H1 (cell line): ENCODE data around the gene SPATA22. TPM values are rescaled to one million over a fixed set of nuclear protein-coding genes. Genes with fewer than 3 reads are reported as not detected.
"Not testable (repeated sequence)": the region's sequence is repeated elsewhere in the genome, so short reads cannot be mapped to it uniquely, and the experiment has no call there.

ENCODE experiments used
- CTCF ChIA-PET: fragments of 300-600 bp; sonication (Branson Sonifier 250); formaldehyde crosslinking; loops from one replicate; lab custom pipeline; 2021; ENCODE audit not compliant: partially characterized antibody; lab: Charles Lee
- POLR2A ChIA-PET: fragments of 300-600 bp; sonication (Branson Sonifier 250); formaldehyde crosslinking; loops from one replicate; lab custom pipeline; 2021; ENCODE audit warnings: inconsistent platforms; ENCODE audit not compliant: partially characterized antibody; lab: Charles Lee
- DNase-seq, 2 experiments: peaks; one replicate each; pipeline versions ENCODE4 v3.0.0 to v3.0.0-alpha.2; 2010 to 2022; ENCODE audit warnings: low spot score in 2 of 2, low read depth in 1 of 2, mixed read lengths in 1 of 2
- FAIRE-seq: peaks from 2 replicates; lab custom pipeline; 2011; peaks lifted over from hg19 to GRCh38; lab: Jason Lieb, UNC
- H2AFZ ChIP-seq: 2 replicates; pipeline ENCODE4 v1.8.1; 2012; ENCODE audit warnings: low read length, inconsistent platforms
- H2AK5ac ChIP-seq: 2 replicates; pipeline ENCODE4 v1.6.1; 2013; ENCODE audit warnings: low read depth, low read length
- H2BK120ac ChIP-seq: replicated peaks from 2 replicates; pipeline ENCODE3; 2013; ENCODE audit warnings: low read depth, low read length, inconsistent platforms
- H2BK12ac ChIP-seq: 2 replicates; pipeline ENCODE4 v1.6.1; 2013; ENCODE audit warnings: low read depth, low read length
- H2BK15ac ChIP-seq: 2 replicates; pipeline ENCODE4 v1.6.1; 2013; ENCODE audit warnings: low read length
- H2BK20ac ChIP-seq: 2 replicates; pipeline ENCODE4 v1.6.1; 2013; ENCODE audit warnings: low read length
- H2BK5ac ChIP-seq: 2 replicates; pipeline ENCODE4 v1.6.1; 2013; ENCODE audit warnings: low read depth, low read length
- H3K14ac ChIP-seq: 2 replicates; pipeline ENCODE4 v1.6.1; 2013; ENCODE audit warnings: inconsistent platforms; ENCODE audit not compliant: insufficient read length
- H3K18ac ChIP-seq: 2 replicates; pipeline ENCODE4 v1.6.1; 2013; ENCODE audit warnings: low read length; ENCODE audit errors: extremely low read depth
- H3K23ac ChIP-seq: 2 replicates; pipeline ENCODE4 v1.6.1; 2013; ENCODE audit warnings: inconsistent platforms; ENCODE audit not compliant: insufficient read length
- H3K23me2 ChIP-seq: 2 replicates; pipeline ENCODE4 v1.6.1; 2013; ENCODE audit warnings: low read depth, low read length
- H3K27ac ChIP-seq: 2 replicates; pipeline ENCODE4 v1.6.1; 2011; ENCODE audit warnings: low read depth, low read length, inconsistent platforms
- H3K27me3 ChIP-seq, 4 experiments: replicated peaks in 1 of 4; 1 replicate in 1 of 4; 2 replicates in 3 of 4; pipeline versions ENCODE4 v1.6.1 to v1.8.1; 2011 to 2013; ENCODE audit warnings: low read length in 3 of 4, mild to moderate bottlenecking in 3 of 4, inconsistent platforms in 2 of 4, mixed read lengths in 2 of 4, moderate library complexity in 1 of 4; ENCODE audit not compliant: control insufficient read depth in 3 of 4, insufficient read depth in 3 of 4; ENCODE audit errors: extremely low read depth in 1 of 4
- H3K36me3 ChIP-seq, 4 experiments: 2 replicates each; pipeline versions ENCODE4 v1.6.1 to v1.8.1; 2011 to 2013; ENCODE audit warnings: mild to moderate bottlenecking in 4 of 4, low read length in 3 of 4, moderate library complexity in 2 of 4, control low read depth in 1 of 4, inconsistent platforms in 1 of 4; ENCODE audit not compliant: insufficient read depth in 4 of 4, control insufficient read depth in 2 of 4
- H3K4ac ChIP-seq: replicated peaks from 2 replicates; pipeline ENCODE3; 2013; ENCODE audit warnings: low read length, low read depth, mixed read lengths, inconsistent platforms; ENCODE audit not compliant: insufficient read length
- H3K4me1 ChIP-seq, 4 experiments: replicated peaks in 1 of 4; 1 replicate in 1 of 4; 2 replicates in 3 of 4; pipeline versions ENCODE4 v1.6.1 to v1.8.1; 2011 to 2013; ENCODE audit warnings: low read length in 3 of 4, inconsistent platforms in 2 of 4, mixed read lengths in 1 of 4; ENCODE audit not compliant: insufficient read depth in 4 of 4, control insufficient read depth in 3 of 4
- H3K4me2 ChIP-seq, 2 experiments: 2 replicates each; pipeline versions ENCODE4 v1.6.1 to v1.8.1; 2011 to 2013; ENCODE audit warnings: low read depth in 2 of 2, low read length in 2 of 2, control low read depth in 1 of 2, inconsistent platforms in 1 of 2, mild to moderate bottlenecking in 1 of 2; ENCODE audit not compliant: insufficient read depth in 1 of 2
- H3K4me3 ChIP-seq, 4 experiments: fragments of 200-600, 300-600 bp in 1 of 4; sonication (generic), shearing (Covaris generic), sonication (Bioruptor Twin) in 1 of 4; 2 replicates each; pipeline versions ENCODE4 v1.5.1 to v1.8.1; 2011 to 2016; ENCODE audit warnings: low read length in 4 of 4, low read depth in 3 of 4, control low read depth in 2 of 4, inconsistent platforms in 2 of 4, mild to moderate bottlenecking in 2 of 4, mixed read lengths in 1 of 4, moderate library complexity in 1 of 4; ENCODE audit not compliant: insufficient read depth in 2 of 4; ENCODE audit errors: extremely low read depth in 1 of 4
- H3K56ac ChIP-seq: replicated peaks from 2 replicates; pipeline ENCODE3; 2013; ENCODE audit warnings: low read depth, mild to moderate bottlenecking, mixed read lengths, low read length, inconsistent platforms; ENCODE audit not compliant: insufficient read length
- H3K79me1 ChIP-seq: 2 replicates; pipeline ENCODE4 v1.6.1; 2013; ENCODE audit warnings: low read depth, low read length, control low read depth
- H3K79me2 ChIP-seq, 2 experiments: 2 replicates each; pipeline versions ENCODE4 v1.6.1 to v1.8.1; 2012 to 2013; ENCODE audit warnings: low read length in 2 of 2, mild to moderate bottlenecking in 2 of 2, inconsistent platforms in 1 of 2; ENCODE audit not compliant: insufficient read depth in 2 of 2, control insufficient read depth in 1 of 2
- H3K9ac ChIP-seq, 4 experiments: replicated peaks in 1 of 4; 1 replicate in 1 of 4; 2 replicates in 3 of 4; pipeline versions ENCODE4 v1.6.1 to v1.8.1; 2011 to 2013; ENCODE audit warnings: low read depth in 3 of 4, low read length in 3 of 4, control low read depth in 2 of 4, mild to moderate bottlenecking in 2 of 4, moderate library complexity in 2 of 4, inconsistent platforms in 1 of 4; ENCODE audit errors: extremely low read depth in 1 of 4
- H3K9me3 ChIP-seq, 2 experiments: 2 replicates each; pipeline versions ENCODE4 v1.6.1 to v1.8.1; 2012 to 2013; ENCODE audit warnings: mild to moderate bottlenecking in 2 of 2, moderate library complexity in 2 of 2, control low read depth in 1 of 2, inconsistent platforms in 1 of 2, low read depth in 1 of 2, low read length in 1 of 2, mixed read lengths in 1 of 2; ENCODE audit not compliant: insufficient read depth in 2 of 2
- H4K20me1 ChIP-seq, 2 experiments: replicated peaks in 1 of 2; 2 replicates each; pipeline versions ENCODE3 to v1.8.1; 2011 to 2013; ENCODE audit warnings: inconsistent platforms in 2 of 2, low read length in 2 of 2, mild to moderate bottlenecking in 1 of 2; ENCODE audit not compliant: insufficient read depth in 2 of 2, control insufficient read depth in 1 of 2
- H4K5ac ChIP-seq: 2 replicates; pipeline ENCODE4 v1.6.1; 2013; ENCODE audit warnings: low read length, low read depth, mixed read lengths, inconsistent platforms; ENCODE audit not compliant: insufficient read length
- H4K8ac ChIP-seq: 2 replicates; pipeline ENCODE4 v1.8.0; 2013; ENCODE audit warnings: mild to moderate bottlenecking, moderate library complexity, low read length, inconsistent platforms; ENCODE audit not compliant: insufficient read depth; ENCODE audit errors: extremely low read depth
- H4K91ac ChIP-seq: replicated peaks from 2 replicates; pipeline ENCODE3; 2013; ENCODE audit warnings: low read length, mixed read lengths, inconsistent platforms; ENCODE audit not compliant: insufficient read length
- WGBS, 2 experiments: shearing (Covaris generic) in 1 of 2; methylation state at CpG; one replicate each; pipeline versions ENCODE4 v1.1.6 to v1.1.7; 2013 to 2015; ENCODE audit warnings: low lambda C conversion rate in 2 of 2, mixed read lengths in 2 of 2, inconsistent platforms in 1 of 2, low coverage in 1 of 2, missing lambda C conversion rate in 1 of 2; ENCODE audit not compliant: insufficient replicate concordance in 2 of 2, insufficient coverage in 1 of 2, insufficient read length in 1 of 2; ENCODE audit errors: extremely low coverage in 1 of 2, missing lambda C conversion rate in 1 of 2; 5-methylcytosine and 5-hydroxymethylcytosine counted together
- polyA plus RNA-seq, 7 experiments: library from polyadenylated mRNA; depleted of rRNA in 3 of 7; stranded (reverse) in 5 of 7; unstranded in 2 of 7; fragments of >200 nt in 5 of 7; fragments of 200-250 nt in 2 of 7; gene quantifications; 1 replicate in 5 of 7; 2 replicates in 1 of 7; 4 replicates in 1 of 7; pipeline versions ENCODE4 v1.2.1 to v1.2.3, GENCODE V29; 2011 to 2013; ENCODE audit warnings: missing spikeins in 2 of 7, mixed read lengths in 2 of 7
- total RNA-seq: library from RNA; stranded (reverse); fragmentation: NEBNext Ultra II Directional; extraction: Animal tissue kit (Norgen Biotek cat#: 25700); gene quantifications from 2 replicates; pipeline ENCODE4 v1.2.1, GENCODE V29; 2021

The SPATA22 gene
- total and polyA plus RNA-seq, 2 of the 8 experiments (the other 6 are each of a cell fraction or from before 2014, with no cell fraction given), result 0.06 TPM; not detected in 1

DNA sequence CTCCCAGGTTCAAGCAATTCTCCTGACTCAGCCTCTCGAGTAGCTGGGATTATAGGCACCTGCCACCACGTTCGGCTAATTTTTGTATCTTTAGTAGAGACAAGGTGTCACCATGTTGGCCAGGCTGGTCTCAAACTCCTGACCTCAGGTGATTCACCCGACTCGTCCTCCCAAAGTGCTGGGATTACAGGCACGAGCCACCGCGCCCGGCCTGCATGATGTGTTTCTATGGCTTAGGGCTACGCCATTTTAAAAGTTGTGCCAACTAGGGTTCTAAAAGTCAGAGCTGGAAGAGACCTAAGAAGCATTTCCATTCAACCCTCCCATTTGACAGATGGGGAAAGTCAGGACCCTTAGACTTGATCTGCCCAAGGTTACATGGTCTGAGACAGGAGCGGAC, 42.5 kb upstream of the SPATA22 start:
- H3K18ac ChIP-seq, H3K9me3 ChIP-seq, H3K23me2 ChIP-seq, H2BK20ac ChIP-seq, H3K9ac ChIP-seq, H2AK5ac ChIP-seq, H3K79me1 ChIP-seq, H2BK15ac ChIP-seq, H3K56ac ChIP-seq, H2BK5ac ChIP-seq, H3K27me3 ChIP-seq, H3K14ac ChIP-seq, H2AFZ ChIP-seq, FAIRE-seq, H3K4me2 ChIP-seq, H2BK12ac ChIP-seq, H3K27ac ChIP-seq, H4K8ac ChIP-seq, CTCF ChIA-PET, H2BK120ac ChIP-seq, H3K79me2 ChIP-seq, POLR2A ChIA-PET, H4K20me1 ChIP-seq, H3K36me3 ChIP-seq, DNase-seq, H4K5ac ChIP-seq, H3K4me3 ChIP-seq, H3K23ac ChIP-seq: not testable (repeated sequence)
- Histone ChIP-seq H4K91ac (peak overlapping the region; percentile 17), H3K4me1 (peaks cover 9 to 22% (median 14%) of the 10 kb centered on the region in 4 experiments), H3K4ac (peak overlapping the region; percentile 61)
- WGBS, 2 experiments, result 98% methylated on average over 10 of the region's 11 CpGs; no CpG with 5 or more reads in 1 of the 2 experiments
